Epithelial cell of proximal tubule (primary cell): ENCODE measurements around the gene ATP2B3. TPM values are rescaled to one million over a fixed set of nuclear protein-coding genes. Genes with fewer than 3 reads are reported as not detected.

Source experiments
- DNase-seq: peaks from one replicate; pipeline ENCODE4 v3.0.0-alpha.2; 2011; ENCODE audit warnings: low read depth
- H3K4me3 ChIP-seq: 2 replicates; pipeline ENCODE4 v1.5.1; 2011; ENCODE audit warnings: low read depth, mild to moderate bottlenecking, low read length
- total RNA-seq: library from RNA; depleted of rRNA; stranded (reverse); fragments of >200 nt; gene quantifications from 2 replicates; pipeline ENCODE4 v1.2.3, GENCODE V29; 2015
- TF ChIP-seq, protein P1 (sequence below): conservative IDR thresholded peaks from 2 replicates; pipeline ENCODE4 v1.5.1; 2012; ENCODE audit warnings: low read depth, mild to moderate bottlenecking, low read length

ATP2B3 gene
- not detected in 2 replicates for total RNA-seq

DNA sequence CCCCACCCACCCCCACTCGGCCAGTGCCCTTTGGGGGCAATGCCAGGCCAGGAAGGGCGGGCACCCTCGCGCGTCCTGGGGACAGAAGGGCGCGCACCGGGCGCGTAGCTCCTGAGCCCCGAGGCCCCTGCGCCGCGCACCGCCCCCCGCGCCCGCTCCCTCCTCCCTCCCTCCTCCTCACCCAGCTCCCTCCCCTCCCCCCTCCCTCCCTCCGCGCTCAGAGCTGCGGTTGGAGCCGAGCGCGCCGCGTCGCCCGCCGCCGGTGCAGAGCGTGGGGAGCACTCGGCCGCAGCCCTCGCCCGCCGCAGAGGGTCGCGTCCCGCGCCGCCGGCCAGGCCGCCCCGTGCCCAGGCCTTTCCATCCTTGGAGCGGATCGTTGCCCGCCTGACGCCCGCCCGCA, at the start of gene ATP2B3:
Gene ATP2B3, plus strand, starts transcription at position 220 of the 400 bp plus-strand sequence. CDS start 18,606 bp downstream, outside the sequence.
- no peak for DNase-seq
- H3K4me3 ChIP-seq = no peak within 1 kb of the TSS
- TF ChIP-seq, protein P1, sequence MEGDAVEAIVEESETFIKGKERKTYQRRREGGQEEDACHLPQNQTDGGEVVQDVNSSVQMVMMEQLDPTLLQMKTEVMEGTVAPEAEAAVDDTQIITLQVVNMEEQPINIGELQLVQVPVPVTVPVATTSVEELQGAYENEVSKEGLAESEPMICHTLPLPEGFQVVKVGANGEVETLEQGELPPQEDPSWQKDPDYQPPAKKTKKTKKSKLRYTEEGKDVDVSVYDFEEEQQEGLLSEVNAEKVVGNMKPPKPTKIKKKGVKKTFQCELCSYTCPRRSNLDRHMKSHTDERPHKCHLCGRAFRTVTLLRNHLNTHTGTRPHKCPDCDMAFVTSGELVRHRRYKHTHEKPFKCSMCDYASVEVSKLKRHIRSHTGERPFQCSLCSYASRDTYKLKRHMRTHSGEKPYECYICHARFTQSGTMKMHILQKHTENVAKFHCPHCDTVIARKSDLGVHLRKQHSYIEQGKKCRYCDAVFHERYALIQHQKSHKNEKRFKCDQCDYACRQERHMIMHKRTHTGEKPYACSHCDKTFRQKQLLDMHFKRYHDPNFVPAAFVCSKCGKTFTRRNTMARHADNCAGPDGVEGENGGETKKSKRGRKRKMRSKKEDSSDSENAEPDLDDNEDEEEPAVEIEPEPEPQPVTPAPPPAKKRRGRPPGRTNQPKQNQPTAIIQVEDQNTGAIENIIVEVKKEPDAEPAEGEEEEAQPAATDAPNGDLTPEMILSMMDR = no peak

DNA sequence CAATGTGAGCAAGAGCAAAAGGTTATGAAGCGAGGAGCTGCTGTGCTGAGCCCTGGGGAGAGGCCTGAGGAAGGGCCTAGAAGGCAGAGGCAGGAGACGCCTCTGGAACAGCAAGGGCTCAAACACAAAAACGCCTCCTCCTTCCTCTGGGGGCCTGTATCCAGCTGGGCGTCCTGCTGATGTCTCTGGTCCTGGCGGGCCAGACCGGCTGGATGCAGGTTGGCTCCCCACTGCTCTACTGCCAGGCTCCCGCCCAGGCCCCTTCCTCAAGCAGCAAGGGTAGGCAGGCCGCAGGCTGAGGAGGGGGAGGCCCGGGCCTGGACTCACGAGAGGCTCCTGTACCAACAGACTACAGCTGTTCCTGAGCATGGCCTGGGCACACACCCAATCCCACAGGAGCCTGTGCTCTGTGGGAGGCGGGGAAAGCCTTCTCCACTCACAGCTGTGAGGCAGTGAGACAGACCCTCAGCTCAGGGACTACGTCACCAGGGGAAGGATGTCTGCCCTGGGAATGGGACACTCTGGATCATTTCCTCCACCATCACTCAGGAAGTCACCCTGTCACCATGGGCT, 49.3 kb upstream of the ATP2B3 start:
- TF ChIP-seq, protein P1 = no peak
- no peak overlapping the region for H3K4me3 ChIP-seq
- DNase-seq = no peak

DNA sequence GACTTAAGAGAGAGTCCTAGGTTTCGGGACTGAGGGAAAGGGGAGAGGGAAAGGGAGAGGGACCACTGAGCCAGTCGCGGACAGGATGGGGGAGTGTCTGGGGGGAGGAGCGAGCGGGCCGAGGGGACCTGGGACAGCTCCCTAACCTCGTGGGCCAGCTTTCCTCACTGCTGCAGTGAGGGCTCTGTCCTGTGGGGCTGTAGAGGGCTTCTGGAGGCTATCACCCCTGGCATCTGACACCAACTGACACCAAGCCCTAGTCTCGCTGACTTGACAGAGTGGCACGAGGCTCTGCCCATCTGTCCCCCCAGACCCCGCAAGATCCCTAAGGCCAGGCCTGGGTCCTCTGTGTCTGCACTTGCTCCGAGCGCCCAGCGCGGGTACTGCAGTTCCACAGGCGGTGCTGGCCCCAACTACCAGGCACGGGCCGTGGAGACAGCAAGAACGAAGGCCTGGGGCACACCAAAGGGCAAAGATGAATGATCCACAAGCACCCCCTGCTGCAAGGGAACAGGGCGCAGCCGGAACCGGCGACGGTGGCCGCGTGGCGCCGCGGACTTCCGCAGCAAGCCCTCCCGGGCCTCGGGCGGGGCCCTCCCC, 47.5 kb upstream of the ATP2B3 start:
- DNase-seq = no peak
- peak overlapping the region; percentile 73 for H3K4me3 ChIP-seq
- TF ChIP-seq, protein P1 = no peak

DNA sequence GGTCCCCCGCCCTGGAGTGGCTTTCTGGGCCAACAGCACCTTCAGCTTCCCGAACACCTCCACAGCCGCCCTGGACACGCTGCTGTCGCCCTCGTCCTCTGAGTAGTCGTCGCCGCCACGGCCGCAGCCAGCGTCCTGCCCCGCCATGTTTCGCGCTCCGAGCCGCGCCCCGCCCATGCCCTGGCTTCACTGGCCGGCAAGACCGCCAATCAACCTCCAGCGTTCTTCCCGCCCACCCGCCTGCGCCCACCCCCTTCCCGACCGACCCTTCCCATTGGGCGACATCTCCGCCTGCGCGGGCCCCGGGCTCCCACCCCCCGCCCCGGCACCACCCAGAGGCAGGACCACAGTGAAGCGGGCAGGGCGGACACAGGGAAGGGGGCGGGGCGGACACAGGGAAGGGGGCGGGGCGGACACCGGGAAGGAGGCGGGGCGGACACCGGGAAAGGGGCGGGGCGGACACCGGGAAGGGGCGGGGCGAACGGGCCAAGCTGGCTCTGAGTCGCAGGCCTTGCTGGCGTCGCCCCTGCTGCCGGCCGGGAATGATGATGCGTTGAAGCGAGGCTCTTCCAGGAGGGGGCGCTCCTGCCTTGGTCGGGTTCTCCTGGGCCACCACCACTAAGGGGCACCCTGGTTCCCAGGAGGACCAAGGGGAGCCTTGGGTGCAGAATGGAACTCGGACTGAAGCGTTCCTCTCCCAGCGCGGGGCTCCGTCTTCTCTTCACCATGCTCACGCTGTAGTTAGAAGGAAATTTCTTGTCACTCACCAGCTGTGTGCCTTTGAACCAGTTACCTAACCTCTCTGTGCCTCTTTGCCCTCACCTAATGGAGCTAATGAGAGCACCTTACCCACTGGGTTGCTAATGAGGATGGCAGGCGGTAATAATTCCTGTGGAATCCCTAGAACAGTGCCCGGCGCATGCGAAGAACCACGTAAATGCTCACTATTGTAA, 46.8 kb upstream of the ATP2B3 start, which contains the start of gene HAUS7:
Gene HAUS7, minus strand, starts transcription at position 166 of the 953 bp plus-strand sequence. Its CDS starts 19 bp downstream, at position 147.
- TF ChIP-seq, protein P1 = peak; percentile 64
- no peak for DNase-seq

DNA sequence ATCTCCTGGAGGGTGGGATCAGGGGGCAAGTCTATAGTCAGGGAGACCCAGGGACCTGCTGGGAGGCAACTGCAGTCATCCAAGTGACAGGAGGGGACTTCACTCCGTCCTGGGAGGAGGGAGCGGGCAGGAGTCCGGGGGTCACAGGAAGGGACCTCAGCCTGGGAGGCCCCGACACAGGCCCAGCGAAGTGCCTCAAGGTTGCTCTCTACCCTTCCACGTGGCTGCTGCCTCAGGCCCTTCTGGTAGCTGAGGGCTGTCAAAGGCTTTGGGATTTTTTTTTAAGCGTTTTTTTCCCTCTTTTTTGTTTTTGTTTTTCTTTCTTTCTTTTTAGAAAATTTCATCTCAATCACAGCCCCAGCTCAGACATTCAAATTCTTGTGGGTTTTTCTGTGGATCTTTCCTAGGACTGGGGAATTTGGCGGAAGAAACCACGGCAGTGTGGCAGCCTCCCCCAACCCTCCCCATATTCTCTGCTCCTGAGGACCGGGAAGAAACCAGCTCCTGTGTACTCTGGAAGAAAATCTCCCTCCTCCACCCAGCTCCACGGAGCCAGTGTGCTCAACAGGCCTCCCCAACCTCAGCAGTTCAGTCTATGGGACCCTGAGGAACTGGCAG, 45.7 kb upstream of the ATP2B3 start:
- H3K4me3 ChIP-seq = no peak overlapping the region
- DNase-seq = no peak
- TF ChIP-seq, protein P1 = no peak

More for the DNA sequence above, 46.8 kb upstream of the ATP2B3 start, which contains the start of gene HAUS7:
- peak within 1 kb of the TSS; percentile 73 for H3K4me3 ChIP-seq

DNA sequence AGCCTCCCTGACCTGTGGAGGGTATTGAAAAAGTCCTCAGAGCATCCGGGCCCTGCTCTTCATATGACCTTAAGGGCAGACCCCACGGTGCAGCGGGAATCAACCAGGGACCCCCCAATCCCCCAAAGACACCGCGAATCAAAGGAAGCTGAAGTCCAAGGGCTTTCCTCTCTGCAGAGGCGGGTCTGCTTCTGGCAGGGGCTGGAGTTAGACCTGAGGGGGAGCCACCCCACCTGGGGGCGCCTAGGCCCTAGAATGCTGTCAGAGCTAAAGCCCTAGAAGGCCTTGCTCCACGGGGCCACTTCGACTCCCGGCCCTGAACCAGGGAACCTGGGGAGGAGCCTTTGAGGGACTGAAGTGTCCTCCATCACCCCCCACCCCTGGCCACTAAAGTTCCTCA, 44.3 kb upstream of the ATP2B3 start:
- TF ChIP-seq, protein P1 = no peak
- H3K4me3 ChIP-seq = no peak overlapping the region
- no peak for DNase-seq
